Skeletal muscle tissue (tissue), 4 donors: Measurements from ENCODE around the gene DDX51. TPM values are rescaled to one million over a fixed set of nuclear protein-coding genes. Genes with fewer than 3 reads are reported as not detected.

Experiments used
- H3K27ac ChIP-seq: one replicate; pipeline ENCODE4 v1.7.0; 2013; ENCODE audit warnings: mild to moderate bottlenecking, low read depth, low read length, inconsistent platforms
- H3K27me3 ChIP-seq, 3 donors: one replicate each; pipeline ENCODE4 v1.7.0; 2013; ENCODE audit warnings: low read length in 3 of 3; ENCODE audit not compliant: control insufficient read depth in 3 of 3, insufficient read depth in 3 of 3
- H3K36me3 ChIP-seq, 3 donors: one replicate each; pipeline ENCODE4 v1.7.0; 2013; ENCODE audit warnings: low read length in 3 of 3; ENCODE audit not compliant: control insufficient read depth in 3 of 3, insufficient read depth in 3 of 3
- H3K4me1 ChIP-seq, 3 donors: one replicate each; pipeline ENCODE4 v1.7.0; 2013; ENCODE audit warnings: low read length in 3 of 3, mild to moderate bottlenecking in 3 of 3; ENCODE audit not compliant: control insufficient read depth in 3 of 3, insufficient read depth in 3 of 3
- H3K4me3 ChIP-seq, 3 donors: one replicate each; pipeline ENCODE4 v1.7.0; 2013; ENCODE audit warnings: low read length in 3 of 3
- H3K9ac ChIP-seq, 3 donors: one replicate each; pipeline ENCODE4 v1.7.0; 2013; ENCODE audit warnings: low read length in 3 of 3, mild to moderate bottlenecking in 3 of 3, moderate library complexity in 2 of 3, low read depth in 1 of 3
- H3K9me3 ChIP-seq, 3 donors: one replicate each; pipeline ENCODE4 v1.7.0; 2013; ENCODE audit warnings: low read length in 3 of 3; ENCODE audit not compliant: control insufficient read depth in 3 of 3
- total RNA-seq: library from RNA; depleted of rRNA; stranded (reverse); fragments of >200 nt; gene quantifications from one replicate; pipeline ENCODE4 v1.2.3, GENCODE V29; 2014
- donor health status: Osteomylitis.

The DDX51 gene
- total RNA-seq, 1 donor from 2014 or later, result 8.4 TPM

DNA sequence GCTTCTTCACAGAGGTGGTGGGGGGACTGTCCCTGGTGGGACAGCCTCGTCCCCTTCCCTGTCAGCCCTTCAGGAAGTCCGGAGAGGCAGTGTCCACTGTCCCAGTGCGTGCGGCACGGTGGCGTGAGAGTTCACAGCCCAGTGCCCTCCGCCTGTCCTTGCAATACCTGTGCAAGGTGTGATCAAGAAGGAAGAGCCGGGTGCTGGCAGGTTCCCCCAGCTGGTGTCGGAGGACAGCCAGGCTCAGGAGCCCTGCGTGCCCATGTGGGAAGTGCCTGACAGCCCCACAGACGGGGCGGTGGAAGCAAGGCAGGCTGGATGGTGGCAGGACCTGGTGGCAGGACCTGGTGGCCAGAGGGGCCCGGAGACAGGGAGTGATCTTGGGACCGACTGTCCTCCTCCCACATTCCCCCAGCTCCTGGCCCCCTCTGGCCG lies 16.5 kb upstream of the DDX51 start:
- Histone ChIP-seq H3K4me3 (no peak overlapping the region), H3K27ac (no peak overlapping the region), H3K4me1 (peaks cover 0 to 15% (median 2%) of the 10 kb centered on the region in 3 donors), H3K9ac (no peak overlapping the region), H3K36me3 (peaks cover 13 to 29% (median 19%) of the 10 kb centered on the region in 3 donors), H3K27me3 (peaks cover 27 to 32% (median 29%) of the 10 kb centered on the region in 3 donors), H3K9me3 (no peaks in the 10 kb centered on the region)

DNA sequence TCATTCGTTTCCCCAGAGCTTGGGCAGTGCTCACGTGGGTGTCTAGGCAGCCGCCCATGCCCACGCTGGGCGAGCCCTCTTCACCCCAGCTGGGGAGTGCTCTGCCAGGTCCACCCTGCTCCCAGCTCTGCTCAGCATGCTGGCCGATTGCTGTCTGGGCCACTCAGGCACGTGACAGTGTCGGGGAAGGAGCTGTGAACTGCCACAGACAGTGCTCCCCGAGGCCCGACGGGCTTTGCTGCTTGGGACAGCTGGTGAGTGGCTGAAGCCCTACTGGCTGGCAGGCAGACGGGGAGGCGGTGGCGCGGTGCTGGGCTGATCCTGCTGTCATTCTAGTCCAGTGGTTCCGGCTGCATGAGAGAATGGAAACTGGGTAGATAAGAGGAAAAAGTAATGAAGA lies 15.9 kb upstream of the DDX51 start:
- peaks cover 27 to 32% (median 29%) of the 10 kb centered on the region in 3 donors for H3K27me3 ChIP-seq
- peaks cover 13 to 30% (median 19%) of the 10 kb centered on the region in 3 donors for H3K36me3 ChIP-seq
- no peaks in the 10 kb centered on the region for H3K9me3 ChIP-seq
- H3K4me1 ChIP-seq, result peaks cover 0 to 15% (median 2%) of the 10 kb centered on the region in 3 donors
- no peak overlapping the region for H3K9ac ChIP-seq
- no peak overlapping the region for H3K4me3 ChIP-seq
- no peak overlapping the region for H3K27ac ChIP-seq

DNA sequence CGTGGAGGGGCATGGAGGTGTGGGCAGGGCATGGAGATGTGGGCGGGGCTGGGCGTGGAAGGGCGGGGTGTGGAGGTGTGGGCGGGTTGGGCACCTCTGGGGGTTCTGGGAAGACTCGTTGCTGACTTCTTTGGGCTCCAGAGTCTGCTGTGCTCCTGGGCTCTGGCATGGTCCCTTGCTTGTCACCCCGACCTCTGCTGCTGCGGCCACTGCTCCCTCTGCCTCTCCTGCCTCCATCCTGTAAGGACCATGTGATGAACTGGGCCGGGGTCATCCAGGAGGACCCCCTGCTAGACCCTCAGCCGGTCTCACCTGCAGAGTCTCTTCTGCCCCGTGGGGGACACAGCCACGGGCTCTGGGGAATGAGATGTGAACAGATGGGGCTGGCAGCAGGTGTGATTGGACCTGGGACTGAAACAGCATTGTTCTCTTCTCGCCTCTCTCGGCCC lies 15.5 kb upstream of the DDX51 start:
- peaks cover 27 to 32% (median 29%) of the 10 kb centered on the region in 3 donors for H3K27me3 ChIP-seq

DNA sequence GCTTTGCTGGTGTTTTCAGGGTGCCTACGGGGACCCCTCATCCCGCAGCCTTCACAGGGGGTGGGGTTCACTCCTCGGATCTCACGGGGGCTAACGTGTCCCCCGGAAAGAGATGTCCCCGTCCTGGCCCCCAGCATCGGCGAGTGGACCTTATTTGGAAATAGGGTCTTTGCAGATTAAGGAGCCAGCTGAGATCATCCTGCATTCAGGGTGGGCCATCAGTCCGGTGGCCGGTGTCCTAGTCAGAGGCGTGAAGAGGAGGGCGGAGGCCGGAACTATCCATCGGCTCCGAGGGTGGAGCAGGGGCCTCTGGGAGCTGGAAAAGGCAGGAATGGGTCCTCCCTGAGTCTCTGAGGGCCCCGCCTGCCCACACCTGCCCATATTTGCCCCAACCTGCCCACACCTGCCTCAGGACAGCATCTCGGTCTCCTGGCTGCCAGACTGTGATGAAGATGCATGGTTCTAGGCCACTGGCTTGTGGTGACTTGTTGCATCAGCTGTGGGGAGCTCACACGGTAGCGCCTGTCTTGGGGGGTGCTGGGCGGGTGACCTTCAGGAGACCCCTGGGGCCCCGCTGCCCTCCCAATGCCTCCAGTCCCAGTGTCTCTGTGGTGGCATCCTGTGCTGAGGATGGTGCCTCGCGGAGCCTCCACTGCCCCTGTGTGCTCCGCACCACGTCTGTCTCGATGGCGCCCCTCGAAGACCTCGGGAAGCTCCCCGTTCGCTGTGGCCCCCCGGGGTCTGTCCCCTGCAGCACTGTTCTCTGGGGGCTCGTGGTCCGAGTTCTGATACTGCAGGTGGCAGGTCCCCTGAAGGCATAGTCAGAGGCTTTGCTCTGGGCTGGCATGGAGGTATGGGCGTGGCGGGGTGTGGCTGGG lies 14.8 kb upstream of the DDX51 start:
- Histone ChIP-seq H3K4me3 (no peak overlapping the region), H3K27me3 (peaks cover 22 to 30% (median 28%) of the 10 kb centered on the region in 3 donors), H3K36me3 (peaks cover 13 to 30% (median 19%) of the 10 kb centered on the region in 3 donors), H3K9me3 (no peaks in the 10 kb centered on the region), H3K4me1 (peaks cover 5 to 20% (median 7%) of the 10 kb centered on the region in 3 donors), H3K27ac (no peak overlapping the region), H3K9ac (no peak overlapping the region)

More for the DNA sequence above, 15.5 kb upstream of the DDX51 start:
- H3K9me3 ChIP-seq, result no peaks in the 10 kb centered on the region
- peaks cover 0 to 15% (median 2%) of the 10 kb centered on the region in 3 donors for H3K4me1 ChIP-seq
- H3K36me3 ChIP-seq, result peaks cover 13 to 30% (median 19%) of the 10 kb centered on the region in 3 donors
- no peak overlapping the region for H3K4me3 ChIP-seq
- no peak overlapping the region for H3K27ac ChIP-seq
- H3K9ac ChIP-seq, result no peak overlapping the region

DNA sequence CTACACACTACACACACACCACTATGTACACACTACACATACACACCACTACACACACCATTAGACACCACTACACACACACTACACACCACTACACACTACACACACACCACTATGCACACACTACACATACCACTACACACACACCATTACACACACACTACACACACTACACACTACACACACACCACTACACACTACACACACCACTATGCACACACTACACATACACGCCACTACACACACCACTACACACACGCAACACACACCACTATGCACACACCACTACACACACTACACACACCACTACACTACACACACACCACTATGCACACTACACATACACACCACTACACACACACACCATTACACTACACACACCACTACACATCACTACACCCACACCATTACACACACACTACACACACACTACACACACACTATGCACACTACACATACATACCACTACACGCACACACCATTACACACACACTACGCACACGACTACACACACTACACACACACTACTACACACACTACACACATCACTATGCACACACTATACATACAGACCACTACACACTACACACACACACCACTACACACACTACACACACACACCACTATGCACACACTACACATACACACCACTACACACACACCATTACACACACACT lies 13.8 kb upstream of the DDX51 start:
- H3K27me3 ChIP-seq, result peaks cover 12 to 20% (median 18%) of the 10 kb centered on the region in 3 donors

DNA sequence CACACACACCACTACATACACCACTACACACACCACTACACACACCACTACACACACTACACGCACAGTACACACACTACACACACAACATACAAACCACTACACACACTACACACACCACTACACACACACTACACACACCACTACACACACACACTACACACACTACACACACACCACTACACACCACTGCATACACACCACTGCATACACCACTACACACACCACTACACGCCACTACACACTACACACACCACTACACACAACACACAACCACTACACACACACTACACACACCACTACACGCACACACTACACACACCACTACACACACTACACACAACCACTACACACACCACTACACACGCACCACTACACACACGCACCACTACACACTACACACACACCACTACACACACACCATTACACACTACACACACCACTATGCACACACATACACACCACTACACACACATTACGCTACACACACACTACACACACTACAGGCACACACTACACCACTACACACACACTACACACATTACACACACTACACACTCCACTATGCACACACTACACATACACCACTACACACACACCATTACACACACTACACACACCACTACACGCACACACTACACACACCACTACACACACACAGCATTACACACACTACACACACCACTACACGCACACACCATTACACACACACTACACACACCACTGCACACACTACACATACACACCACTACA lies 12.6 kb upstream of the DDX51 start:
- H3K4me1 ChIP-seq, result peaks cover 5 to 7% (median 6%) of the 10 kb centered on the region in 3 donors
- no peaks in the 10 kb centered on the region for H3K9me3 ChIP-seq
- H3K4me3 ChIP-seq, result no peak overlapping the region
- no peak overlapping the region for H3K9ac ChIP-seq
- H3K36me3 ChIP-seq, result peaks cover 13 to 30% (median 21%) of the 10 kb centered on the region in 3 donors
- peaks cover 3 to 12% (median 10%) of the 10 kb centered on the region in 3 donors for H3K27me3 ChIP-seq
- H3K27ac ChIP-seq, result no peak overlapping the region

More for the DNA sequence above, 13.8 kb upstream of the DDX51 start:
- Histone ChIP-seq H3K9ac (no peak overlapping the region), H3K36me3 (peaks cover 13 to 30% (median 19%) of the 10 kb centered on the region in 3 donors), H3K4me1 (peaks cover 6 to 14% (median 7%) of the 10 kb centered on the region in 3 donors), H3K27ac (no peak overlapping the region), H3K4me3 (no peak overlapping the region), H3K9me3 (no peaks in the 10 kb centered on the region)

DNA sequence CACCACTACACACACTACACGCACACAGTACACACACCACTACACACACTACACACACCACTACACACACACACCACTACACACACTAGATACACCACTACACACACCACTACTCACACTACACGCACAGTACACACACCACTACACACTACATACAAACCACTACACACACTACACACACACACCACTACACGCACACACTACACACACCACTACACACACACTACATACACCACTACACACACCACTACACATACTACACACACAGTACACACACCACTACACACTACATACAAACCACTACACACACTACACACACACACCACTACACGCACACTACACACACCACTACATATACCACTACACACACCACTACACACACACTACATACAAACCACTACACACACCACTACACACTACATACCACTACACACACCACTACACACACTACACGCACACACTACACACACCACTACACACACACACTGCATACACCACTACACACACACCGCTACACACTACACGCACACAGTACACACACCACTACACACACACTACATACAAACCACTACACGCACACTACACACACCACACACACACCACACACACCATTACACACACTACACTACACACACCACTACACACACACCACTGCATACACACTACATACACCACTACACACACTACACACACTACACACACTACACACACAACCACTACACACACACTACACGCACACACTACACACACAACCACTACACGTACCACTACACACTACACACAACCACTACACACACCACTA lies 11.9 kb upstream of the DDX51 start:
- no peak overlapping the region for H3K9ac ChIP-seq
- no peak overlapping the region for H3K4me3 ChIP-seq
- H3K27ac ChIP-seq, result no peak overlapping the region
- peaks cover 3 to 12% (median 10%) of the 10 kb centered on the region in 3 donors for H3K27me3 ChIP-seq
- no peaks in the 10 kb centered on the region for H3K9me3 ChIP-seq
- peaks cover 13 to 30% (median 25%) of the 10 kb centered on the region in 3 donors for H3K36me3 ChIP-seq
- H3K4me1 ChIP-seq, result peaks cover 5 to 7% (median 6%) of the 10 kb centered on the region in 3 donors

DNA sequence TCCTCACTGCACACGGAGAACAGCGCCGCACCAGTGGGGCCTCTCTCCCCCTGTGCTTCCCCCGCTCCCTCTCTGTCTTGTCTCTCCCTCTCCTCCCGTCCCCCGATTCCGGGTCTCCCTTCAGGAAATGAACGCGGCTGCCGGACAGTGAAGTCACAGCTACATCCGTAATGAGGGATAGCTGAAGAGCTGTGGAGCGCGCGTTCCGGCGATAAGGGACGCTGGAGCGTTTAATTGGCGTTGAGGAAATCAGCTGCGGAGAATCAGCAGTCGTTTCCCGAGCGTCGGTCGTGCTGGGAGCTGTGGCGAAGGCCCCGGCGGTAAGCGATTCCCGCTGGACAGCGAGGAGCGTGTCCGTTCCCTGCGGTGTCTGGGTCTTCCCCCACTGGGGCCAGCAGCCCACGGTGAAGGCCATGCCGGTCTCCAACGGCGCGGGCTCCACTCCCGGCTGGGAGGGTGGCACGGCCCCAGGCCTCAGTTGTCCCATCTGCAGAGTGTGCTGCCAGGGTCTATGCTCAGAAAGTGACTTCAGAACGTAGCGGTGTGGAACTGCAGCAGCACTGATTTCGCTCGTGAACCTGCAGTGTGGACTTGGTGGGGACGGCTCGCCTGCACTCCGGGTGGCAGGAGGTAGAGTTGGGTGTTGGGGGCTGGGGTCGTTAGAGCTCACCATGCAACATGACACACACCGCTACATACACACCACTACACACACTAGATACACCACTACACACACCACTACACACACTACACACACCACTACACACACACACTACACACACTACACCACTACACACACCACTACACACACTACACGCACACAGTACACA lies 11.0 kb upstream of the DDX51 start:
- no peak overlapping the region for H3K9ac ChIP-seq
- no peak overlapping the region for H3K27ac ChIP-seq
- H3K4me3 ChIP-seq, result no peak overlapping the region
- no peaks in the 10 kb centered on the region for H3K9me3 ChIP-seq
- H3K36me3 ChIP-seq, result peaks cover 13 to 30% (median 25%) of the 10 kb centered on the region in 3 donors
- H3K27me3 ChIP-seq, result peaks cover 0 to 10% (median 6%) of the 10 kb centered on the region in 3 donors
- peaks cover 5 to 7% (median 6%) of the 10 kb centered on the region in 3 donors for H3K4me1 ChIP-seq
